Measurements from ENCODE around the gene CCT3. TPM values are rescaled to one million over a fixed set of nuclear protein-coding genes. Genes with fewer than 3 reads are reported as not detected.

Gene CCT3
- 100 to 1,000 TPM; 266 to 269 TPM for total RNA-seq

DNA sequence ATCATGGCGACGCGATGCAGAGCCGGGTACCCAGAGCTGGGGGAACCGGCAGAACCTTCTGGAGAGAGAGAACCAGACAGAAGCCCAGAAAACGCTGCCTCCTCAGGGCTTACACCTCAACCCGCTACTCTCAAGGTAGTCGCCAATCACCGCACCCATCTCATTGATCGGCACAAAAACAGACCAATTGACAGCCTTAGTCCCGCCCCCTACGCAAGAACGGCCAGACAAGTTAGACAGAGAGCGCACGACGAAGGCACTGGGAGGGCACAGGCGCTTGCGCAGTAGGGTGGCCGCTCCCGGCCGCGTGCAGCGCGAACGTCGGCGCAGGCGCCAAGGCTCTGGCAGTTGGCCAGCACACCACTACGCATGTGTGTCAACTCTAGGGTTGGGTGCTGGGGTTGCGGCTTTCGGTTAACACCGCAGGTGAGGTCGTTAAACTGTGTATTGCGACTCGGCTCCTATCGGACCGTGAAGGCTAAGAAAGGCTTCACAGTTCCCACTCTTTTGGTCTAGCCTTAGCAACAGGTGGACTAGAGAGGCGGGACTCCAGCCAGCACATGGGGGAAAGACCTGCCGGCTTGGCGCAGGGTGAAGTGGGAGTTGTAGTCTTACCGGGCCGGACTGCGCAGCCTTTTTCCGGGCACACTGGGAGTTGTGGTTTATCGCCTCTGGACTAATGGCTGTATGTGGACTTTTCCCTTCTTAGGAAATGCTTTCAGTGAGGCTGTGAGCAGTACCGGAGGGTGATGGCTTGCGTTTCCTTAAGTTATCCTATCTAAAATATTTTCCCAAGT is at the start of gene CCT3, which contains the start of gene TSACC:
TSS of gene CCT3 (minus strand) at position 113 of the 797 bp plus-strand sequence. CDS start at position 5, 108 bp downstream.
TSS of gene TSACC (plus strand) at position 347 of the 797 bp plus-strand sequence. CDS start 1,232 bp downstream, outside the sequence.
- peaks cover 39% of the 10 kb centered on the region for H3K36me3 Mint-ChIP-seq (ENCODE audit: low read depth)
- DNase-seq (peak; percentile 99), ATAC-seq (peak; percentile 96)
- peak within 1 kb of the TSS; percentile 97 for H3K4me3 Mint-ChIP-seq
- POLR2A ChIA-PET, result interaction anchor here (0.7 to 2.1 kb wide), 3 partner anchors 54 to 286 kb away, joined by 3 to 9 read pairs (median 3); partner anchors contain the start of genes SMG5 and TMEM79
- CTCF ChIA-PET, result interaction anchor here (0.9 to 4.0 kb wide), 4 partner anchors 18 to 142 kb away, joined by 3 to 21 read pairs (median 6); no protein-coding TSS in a partner anchor
- peaks cover 2% of the 10 kb centered on the region for H3K27me3 Mint-ChIP-seq (ENCODE audit: low read depth)
- H3K9me3 Mint-ChIP-seq (ENCODE audit: insufficient read depth), result no peaks in the 10 kb centered on the region
- peaks cover 39% of the 10 kb centered on the region for H3K4me1 Mint-ChIP-seq (ENCODE audit: low read depth)
- peak within 1 kb of the TSS; percentile 99 for H3K27ac Mint-ChIP-seq

- H3K9me3 Mint-ChIP-seq (ENCODE audit: insufficient read depth), result no peaks in the 10 kb centered on the region
- CTCF ChIA-PET, result interaction anchor here (3.2 to 12.4 kb wide), 4 partner anchors 43 to 221 kb away, joined by 57 to 562 read pairs (median 102); no protein-coding TSS in a partner anchor
- no peaks in the 10 kb centered on the region for H3K36me3 Mint-ChIP-seq (ENCODE audit: low read depth)
Observed at GRCh38 chr1:156387870-156388173, 49.7 kb upstream of the CCT3 start.

DNA sequence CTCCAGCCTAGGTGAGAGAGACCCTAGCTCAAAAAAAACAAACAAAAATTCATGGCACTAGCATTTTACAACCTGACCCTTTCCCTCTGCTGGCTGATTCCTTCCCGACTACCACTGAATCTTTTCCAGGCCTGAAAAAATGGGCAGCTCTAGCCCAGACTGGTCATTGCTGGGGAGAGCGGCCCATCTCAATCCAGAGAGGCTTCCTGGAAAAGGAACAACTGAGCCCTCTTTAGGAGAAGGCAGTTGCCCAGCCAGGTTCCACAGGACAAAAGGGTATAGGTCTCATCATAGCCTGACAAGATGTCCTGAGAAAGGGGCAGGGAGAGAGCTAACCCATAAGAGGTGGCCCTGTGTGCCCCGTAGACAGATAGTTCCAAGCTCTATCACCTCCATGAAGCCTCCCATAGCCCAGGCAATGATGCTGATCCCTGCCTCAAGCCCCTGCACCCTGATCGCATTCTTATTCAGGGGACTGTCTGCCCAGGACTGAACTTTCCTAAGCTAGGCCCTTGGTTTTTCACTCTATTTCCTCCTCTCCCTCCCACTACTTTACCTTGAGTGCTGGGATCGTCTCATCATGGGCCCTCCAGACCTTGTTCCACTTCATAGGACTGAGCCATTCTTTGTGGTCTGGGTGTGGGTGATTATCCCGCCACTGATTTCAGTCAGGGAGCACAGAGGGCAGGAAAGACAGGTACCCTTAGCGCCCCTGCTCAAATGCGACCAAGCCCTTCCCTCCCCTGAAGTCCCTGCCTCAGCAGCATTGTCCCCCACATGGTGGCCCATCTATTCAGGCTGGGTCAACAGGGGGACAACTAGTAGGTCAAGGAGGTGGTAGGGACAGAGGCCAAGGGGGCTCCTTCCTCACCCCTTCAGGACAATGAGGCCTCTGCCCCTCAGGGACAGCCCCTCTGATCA is 49.1 kb upstream of the CCT3 start:
- ATAC-seq, result no peak
- ChIA-PET CTCF (interaction anchor here (0.7 to 12.4 kb wide), 21 partner anchors 8 to 256 kb away, joined by 3 to 562 read pairs (median 13); partner anchors contain the start of gene BCAN), POLR2A (interaction anchor here (1.2 to 2.5 kb wide), 2 partner anchors 59 to 341 kb away, joined by 4 to 18 read pairs; partner anchors contain the start of gene METTL25B)
- H3K27me3 Mint-ChIP-seq (ENCODE audit: low read depth), result peaks cover 35% of the 10 kb centered on the region
- no peak overlapping the region for H3K4me3 Mint-ChIP-seq
- H3K36me3 Mint-ChIP-seq (ENCODE audit: low read depth), result no peaks in the 10 kb centered on the region
- no peaks in the 10 kb centered on the region for H3K9me3 Mint-ChIP-seq (ENCODE audit: insufficient read depth)
- peaks cover 13% of the 10 kb centered on the region for H3K4me1 Mint-ChIP-seq (ENCODE audit: low read depth)
- no peak overlapping the region for H3K27ac Mint-ChIP-seq
- no peak for DNase-seq

More at GRCh38 chr1:156387870-156388173, 49.7 kb upstream of the CCT3 start:
- DNase-seq, result no peak
- ATAC-seq, result no peak
- Mint-ChIP-seq H3K4me3 (no peak overlapping the region), H3K27me3 (ENCODE audit: low read depth) (peaks cover 35% of the 10 kb centered on the region), H3K27ac (no peak overlapping the region), H3K4me1 (ENCODE audit: low read depth) (peaks cover 13% of the 10 kb centered on the region)
- POLR2A ChIA-PET, result no interaction called here

GRCh38 chr1:156386134-156386901 is 48.2 kb upstream of the CCT3 start:
- H3K4me3 Mint-ChIP-seq, result no peak overlapping the region
- peaks cover 13% of the 10 kb centered on the region for H3K4me1 Mint-ChIP-seq (ENCODE audit: low read depth)
- peaks cover 35% of the 10 kb centered on the region for H3K27me3 Mint-ChIP-seq (ENCODE audit: low read depth)
- H3K9me3 Mint-ChIP-seq (ENCODE audit: insufficient read depth), result no peaks in the 10 kb centered on the region
- ChIA-PET POLR2A (interaction anchor here (0.6 to 2.5 kb wide), 7 partner anchors 12 to 342 kb away, joined by 3 to 18 read pairs (median 3); partner anchors contain the start of genes MEF2D and METTL25B), CTCF (interaction anchor here (0.6 to 12.4 kb wide), 107 partner anchors 9 to 584 kb away, joined by 3 to 562 read pairs (median 5); partner anchors contain the start of genes BCAN, CCT3, GPATCH4 and IQGAP3)
- H3K27ac Mint-ChIP-seq, result no peak overlapping the region
- ATAC-seq (no peak), DNase-seq (no peak)
- no peaks in the 10 kb centered on the region for H3K36me3 Mint-ChIP-seq (ENCODE audit: low read depth)

DNA sequence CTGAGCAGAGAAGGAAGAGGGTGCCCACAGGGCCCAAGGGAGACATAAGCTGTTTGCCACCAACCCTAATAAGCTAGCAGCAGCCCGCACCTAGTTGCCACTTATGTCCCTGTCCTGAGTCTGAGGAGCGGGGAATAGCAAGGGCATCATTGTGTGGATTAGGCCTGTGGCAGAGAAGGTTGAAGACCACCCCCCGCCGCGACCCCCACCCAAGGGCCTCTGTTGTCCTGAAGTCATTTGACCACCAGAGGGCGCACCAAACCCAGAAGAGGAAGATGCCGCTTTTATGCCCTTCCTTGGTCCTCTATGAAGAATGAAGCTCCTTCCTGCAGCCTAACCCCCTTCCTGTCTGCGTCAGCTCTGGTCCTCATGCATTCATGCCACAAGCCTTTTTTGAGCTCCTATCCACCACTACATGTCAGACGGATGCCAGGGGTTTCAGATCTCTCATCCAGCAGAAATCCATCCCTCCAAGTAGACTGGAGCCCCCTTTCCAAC is 47.5 kb upstream of the CCT3 start:
- peaks cover 34% of the 10 kb centered on the region for H3K27me3 Mint-ChIP-seq (ENCODE audit: low read depth)
- H3K4me3 Mint-ChIP-seq, result no peak overlapping the region
- ChIA-PET CTCF (interaction anchor here (0.6 to 12.4 kb wide), 104 partner anchors 9 to 585 kb away, joined by 3 to 562 read pairs (median 5); partner anchors contain the start of genes BCAN, CCT3, GPATCH4 and IQGAP3), POLR2A (interaction anchor here (0.6 to 2.5 kb wide), 8 partner anchors 11 to 342 kb away, joined by 3 to 18 read pairs (median 3); partner anchors contain the start of genes MEF2D and METTL25B)
- DNase-seq, result peak; percentile 87
- no peaks in the 10 kb centered on the region for H3K36me3 Mint-ChIP-seq (ENCODE audit: low read depth)
- peaks cover 13% of the 10 kb centered on the region for H3K4me1 Mint-ChIP-seq (ENCODE audit: low read depth)
- ATAC-seq, result peak; percentile 80
- H3K9me3 Mint-ChIP-seq (ENCODE audit: insufficient read depth), result no peaks in the 10 kb centered on the region
- H3K27ac Mint-ChIP-seq, result no peak overlapping the region

GRCh38 chr1:156384658-156385057 is 46.6 kb upstream of the CCT3 start:
- Mint-ChIP-seq H3K27me3 (ENCODE audit: low read depth) (peaks cover 27% of the 10 kb centered on the region), H3K4me3 (no peak overlapping the region), H3K9me3 (ENCODE audit: insufficient read depth) (no peaks in the 10 kb centered on the region), H3K4me1 (ENCODE audit: low read depth) (peaks cover 13% of the 10 kb centered on the region), H3K36me3 (ENCODE audit: low read depth) (no peaks in the 10 kb centered on the region), H3K27ac (no peak overlapping the region)
- CTCF ChIA-PET, result interaction anchor here (1.5 to 12.4 kb wide), 16 partner anchors 12 to 228 kb away, joined by 4 to 562 read pairs (median 24); no protein-coding TSS in a partner anchor
- DNase-seq (no peak), ATAC-seq (no peak)
- POLR2A ChIA-PET, result no interaction called here

GRCh38 chr1:156384007-156384406 is 45.9 kb upstream of the CCT3 start:
- peaks cover 21% of the 10 kb centered on the region for H3K27me3 Mint-ChIP-seq (ENCODE audit: low read depth)
- ChIA-PET POLR2A (no interaction called here), CTCF (interaction anchor here (1.8 to 12.4 kb wide), 6 partner anchors 12 to 210 kb away, joined by 5 to 562 read pairs (median 32); no protein-coding TSS in a partner anchor)
- no peak overlapping the region for H3K27ac Mint-ChIP-seq
- no peak for ATAC-seq
- H3K4me1 Mint-ChIP-seq (ENCODE audit: low read depth), result peaks cover 13% of the 10 kb centered on the region
- H3K4me3 Mint-ChIP-seq, result no peak overlapping the region
- no peaks in the 10 kb centered on the region for H3K36me3 Mint-ChIP-seq (ENCODE audit: low read depth)
- DNase-seq, result no peak
- no peaks in the 10 kb centered on the region for H3K9me3 Mint-ChIP-seq (ENCODE audit: insufficient read depth)

- POLR2A ChIA-PET, result interaction anchor here (0.6 kb wide), 1 partner anchor 227 kb away, joined by 3 read pairs; no protein-coding TSS in a partner anchor
- Mint-ChIP-seq H3K27ac (no peak overlapping the region), H3K9me3 (ENCODE audit: insufficient read depth) (no peaks in the 10 kb centered on the region), H3K4me3 (no peak overlapping the region), H3K27me3 (ENCODE audit: low read depth) (peaks cover 15% of the 10 kb centered on the region), H3K36me3 (ENCODE audit: low read depth) (no peaks in the 10 kb centered on the region), H3K4me1 (ENCODE audit: low read depth) (peaks cover 10% of the 10 kb centered on the region)
- DNase-seq, result peak; percentile 72
- ATAC-seq, result peak; percentile 82
- CTCF ChIA-PET, result interaction anchor here (1.0 to 12.4 kb wide), 4 partner anchors 37 to 68 kb away, joined by 3 to 562 read pairs (median 4); no protein-coding TSS in a partner anchor
Observed at GRCh38 chr1:156383023-156383422, 44.9 kb upstream of the CCT3 start.

GRCh38 chr1:156382561-156382960 is 44.5 kb upstream of the CCT3 start:
- Mint-ChIP-seq H3K4me3 (no peak overlapping the region), H3K27ac (no peak overlapping the region), H3K27me3 (ENCODE audit: low read depth) (peaks cover 12% of the 10 kb centered on the region), H3K9me3 (ENCODE audit: insufficient read depth) (no peaks in the 10 kb centered on the region), H3K4me1 (ENCODE audit: low read depth) (peaks cover 10% of the 10 kb centered on the region), H3K36me3 (ENCODE audit: low read depth) (no peaks in the 10 kb centered on the region)
- ATAC-seq (no peak), DNase-seq (no peak)
- ChIA-PET POLR2A (no interaction called here), CTCF (interaction anchor here (1.0 to 12.4 kb wide), 3 partner anchors 37 to 68 kb away, joined by 3 to 562 read pairs (median 4); no protein-coding TSS in a partner anchor)

GRCh38 chr1:156379420-156380165 is 41.5 kb upstream of the CCT3 start:
- Mint-ChIP-seq H3K27me3 (ENCODE audit: low read depth) (peaks cover 5% of the 10 kb centered on the region), H3K4me3 (no peak overlapping the region), H3K9me3 (ENCODE audit: insufficient read depth) (no peaks in the 10 kb centered on the region), H3K27ac (no peak overlapping the region), H3K4me1 (ENCODE audit: low read depth) (peaks cover under 1% of the 10 kb centered on the region), H3K36me3 (ENCODE audit: low read depth) (no peaks in the 10 kb centered on the region)
- ATAC-seq, result no peak
- ChIA-PET POLR2A (no interaction called here), CTCF (interaction anchor here (12.4 kb wide), 1 partner anchor 71 kb away, joined by 562 read pairs; no protein-coding TSS in a partner anchor)
- no peak for DNase-seq

Data from activated CD8-positive, alpha-beta T cell treated with anti-CD3 and anti-CD28 coated beads, Interleukin-2, amount 10 ng/mL, durations not matched to agents 7 days and 5 days (primary cell).